GM12878 (cell line): ENCODE results near the gene GTF2F2. TPM values are rescaled to one million over a fixed set of nuclear protein-coding genes. Genes with fewer than 3 reads are reported as not detected.

ENCODE experiments used
- ATAC-seq: fragments of 200-7000 bp; cut with Tn5 transposase; 3 replicates; pipeline ENCODE4 v1.9.1; 2020; ENCODE audit warnings: mild to moderate bottlenecking, moderate library complexity
- BruUV-seq: library from RNA; stranded (reverse); fragments of 400-500 nt; replicated peaks from 2 replicates; lab custom pipeline; 2021; lab: Mats Ljungman, UMichigan
- CTCF ChIA-PET: fragments of 300-600 bp; sonication (Branson Sonifier 250); formaldehyde crosslinking; extraction: SDS; loops from one replicate; lab custom pipeline; 2021; ENCODE audit warnings: inconsistent platforms; lab: Yijun Ruan, JAX
- POLR2A ChIA-PET: fragments of 350-600 bp; formaldehyde crosslinking; extraction: SDS; loops from one replicate; lab custom pipeline; 2021; ENCODE audit warnings: inconsistent platforms; lab: Charles Lee
- RAD21 ChIA-PET: fragments of 300-600 bp; sonication (Branson Sonifier 250); formaldehyde crosslinking; loops from one replicate; lab custom pipeline; 2023; ENCODE audit warnings: antibody characterized with exemption; ENCODE audit not compliant: unreplicated experiment; lab: Charles Lee
- SMC1A ChIA-PET: fragments of 300-600 bp; sonication (Branson Sonifier 250); formaldehyde crosslinking; loops from one replicate; lab custom pipeline; 2023; ENCODE audit not compliant: unreplicated experiment, uncharacterized antibody; lab: Charles Lee
- DNase-seq: peaks from one replicate; pipeline ENCODE4 v3.0.0-alpha.2; 2011; ENCODE audit warnings: low read depth, low spot score
- FAIRE-seq: peaks from 3 replicates; lab custom pipeline; 2011; peaks lifted over from hg19 to GRCh38; lab: Jason Lieb, UNC
- H2AFZ ChIP-seq: 2 replicates; pipeline ENCODE4 v1.6.0; 2011; ENCODE audit warnings: low read depth, low read length, control low read depth; ENCODE audit not compliant: control insufficient read depth
- H3K27ac ChIP-seq: 2 replicates; pipeline ENCODE4 v1.5.1; 2011; ENCODE audit warnings: control low read depth; ENCODE audit not compliant: control insufficient read depth, insufficient read depth
- H3K27me3 ChIP-seq, 2 experiments: replicated peaks in 1 of 2; 2 replicates each; pipeline versions ENCODE4 v1.6.0 to v1.6.1; 2011; ENCODE audit warnings: low read length in 1 of 2; ENCODE audit not compliant: control insufficient read depth in 2 of 2, insufficient read depth in 2 of 2
- H3K36me3 ChIP-seq, 2 experiments: 2 replicates each; pipeline ENCODE4 v1.5.1; 2011; ENCODE audit warnings: low read length in 1 of 2; ENCODE audit not compliant: control insufficient read depth in 2 of 2, insufficient read depth in 2 of 2
- H3K4me1 ChIP-seq: 2 replicates; pipeline ENCODE4 v1.6.1; 2011; ENCODE audit warnings: mild to moderate bottlenecking, low read length, moderate library complexity, mixed read lengths; ENCODE audit not compliant: control insufficient read depth, insufficient read depth
- H3K4me2 ChIP-seq: 2 replicates; pipeline ENCODE4 v1.6.0; 2011; ENCODE audit warnings: control low read depth; ENCODE audit not compliant: control insufficient read depth, insufficient read depth
- H3K4me3 ChIP-seq: fragments of 200-600 bp; sonication (generic); 2 replicates; pipeline ENCODE4 v1.5.1; 2016
- H3K79me2 ChIP-seq: 2 replicates; pipeline ENCODE4 v1.6.0; 2011; ENCODE audit warnings: low read length; ENCODE audit not compliant: control insufficient read depth, insufficient read depth
- H3K9ac ChIP-seq: 2 replicates; pipeline ENCODE4 v1.8.0; 2011; ENCODE audit warnings: low read length, control low read depth, mixed read lengths; ENCODE audit not compliant: control insufficient read depth, insufficient read depth
- H3K9me3 ChIP-seq: replicated peaks from 3 replicates; pipeline ENCODE4 v1.5.1; 2011; ENCODE audit warnings: mild to moderate bottlenecking, low read length; ENCODE audit not compliant: control insufficient read depth, insufficient read depth
- H4K20me1 ChIP-seq: 2 replicates; pipeline ENCODE4 v1.6.0; 2011; ENCODE audit not compliant: control insufficient read depth, insufficient read depth
- CHD1 ChIP-seq: IDR thresholded peaks from 2 replicates; pipeline ENCODE4 v1.6.1; 2012; ENCODE audit warnings: low read depth, low read length, improper control_type of control experiment
- CREM ChIP-seq: IDR thresholded peaks from 2 replicates; pipeline ENCODE4 v1.6.1; 2014; ENCODE audit warnings: antibody characterized with exemption, low read depth
- E2F8 ChIP-seq: fragments of 450-650 bp; IDR thresholded peaks from 2 replicates; pipeline ENCODE4 v1.6.1; 2018; ENCODE audit warnings: mild to moderate bottlenecking, low read depth, moderate library complexity; ENCODE audit not compliant: partially characterized antibody
- HSF1 ChIP-seq: fragments of 150-350 bp; IDR thresholded peaks from 2 replicates; pipeline ENCODE4 v1.6.1; 2014; ENCODE audit warnings: mild to moderate bottlenecking, low read depth, low read length
- IKZF2 ChIP-seq, 2 experiments: fragments of 450-650 bp; IDR thresholded peaks; 2 replicates each; pipeline ENCODE4 v1.6.1; 2017; ENCODE audit warnings: mild to moderate bottlenecking in 2 of 2, moderate library complexity in 2 of 2
- IRF3 ChIP-seq: fragments of 450-650 bp; IDR thresholded peaks from 2 replicates; pipeline ENCODE4 v1.6.1; 2014; ENCODE audit warnings: mild to moderate bottlenecking
- NBN ChIP-seq: fragments of 450-650 bp; IDR thresholded peaks from 2 replicates; pipeline ENCODE4 v1.6.1; 2016
- NRF1 ChIP-seq: conservative IDR thresholded peaks from 2 replicates; pipeline ENCODE4 v1.6.1; 2011; ENCODE audit warnings: mild to moderate bottlenecking, low read depth, low read length, improper control_type of control experiment
- PML ChIP-seq: IDR thresholded peaks from 2 replicates; pipeline ENCODE4 v1.6.1; 2012; ENCODE audit warnings: low read length, inconsistent platforms
- POU2F2 ChIP-seq: IDR thresholded peaks from 3 replicates; pipeline ENCODE4 v1.6.1; 2011; ENCODE audit warnings: low read depth, mild to moderate bottlenecking, low read length, borderline replicate concordance
- RAD21 ChIP-seq: IDR thresholded peaks from 2 replicates; pipeline ENCODE4 v1.6.1; 2011; ENCODE audit warnings: mild to moderate bottlenecking, low read depth, low read length, moderate library complexity; ENCODE audit not compliant: insufficient read depth
- SIX5 ChIP-seq: IDR thresholded peaks from 2 replicates; pipeline ENCODE4 v1.6.1; 2011; ENCODE audit warnings: mild to moderate bottlenecking, low read depth, low read length, moderate library complexity; ENCODE audit not compliant: severe bottlenecking
- SKIL ChIP-seq: fragments of 450-650 bp; IDR thresholded peaks from 2 replicates; pipeline ENCODE4 v1.6.1; 2017; ENCODE audit warnings: mild to moderate bottlenecking, low read depth, inconsistent platforms; ENCODE audit not compliant: poor library complexity, severe bottlenecking
- SMAD1 ChIP-seq: fragments of 450-650 bp; IDR thresholded peaks from 2 replicates; pipeline ENCODE4 v1.6.1; 2018; ENCODE audit warnings: mild to moderate bottlenecking, low read depth; ENCODE audit not compliant: partially characterized antibody
- STAT3 ChIP-seq: IDR thresholded peaks from 2 replicates; pipeline ENCODE4 v1.6.1; 2011; ENCODE audit warnings: low read depth, low read length, improper control_type of control experiment
- TCF7 ChIP-seq: IDR thresholded peaks from 2 replicates; pipeline ENCODE4 v1.6.1; 2014; ENCODE audit warnings: antibody characterized with exemption, borderline replicate concordance
- YY1 ChIP-seq: IDR thresholded peaks from 2 replicates; pipeline ENCODE4 v1.6.1; 2011; ENCODE audit warnings: low read depth, mild to moderate bottlenecking, low read length
- WGBS: methylation state at CpG from one replicate; pipeline ENCODE4 v1.1.6; 2016; ENCODE audit warnings: low lambda C conversion rate; ENCODE audit not compliant: insufficient replicate concordance, insufficient coverage; ENCODE audit errors: missing lambda C conversion rate; 5-methylcytosine and 5-hydroxymethylcytosine counted together
- in situ Hi-C: fragments of 300-500 bp; cut with MboI; formaldehyde crosslinking; loops from 9 replicates; pipeline ENCODE4 v1.14.3; 2018; ENCODE audit warnings: mixed read lengths
- intact Hi-C: fragments of 100-400 bp; cut with micrococcal nuclease; formaldehyde crosslinking; loops from one replicate; pipeline ENCODE4 v1.14.2; 2022; ENCODE audit not compliant: unreplicated experiment
- polyA plus RNA-seq, 11 experiments: library from polyadenylated mRNA; depleted of rRNA in 4 of 11; unstranded in 6 of 11; stranded (reverse) in 5 of 11; fragments of >200 nt; fragmentation: Nextera tagmentation in 4 of 11; fragmentation: Illumina TruSeq in 1 of 11; extraction: Ambion mirVana in 4 of 11; extraction: Trizol in 1 of 11; gene quantifications; 1 replicate in 1 of 11; 2 replicates in 10 of 11; pipeline versions ENCODE4 v1.2.1 to v1.2.3, GENCODE V29; 2011 to 2016; ENCODE audit warnings: inconsistent platforms in 2 of 11, missing spikeins in 2 of 11, low read depth in 1 of 11
- total RNA-seq, 4 experiments: library from RNA; depleted of rRNA in 3 of 4; stranded (reverse); fragments of >200 nt in 3 of 4; fragmentation: Illumina TruSeq in 1 of 4; extraction: Trizol in 1 of 4; gene quantifications; 2 replicates each; pipeline versions ENCODE4 v1.2.1 to v1.2.3, GENCODE V29; 2013 to 2021

Gene GTF2F2
- total and polyA plus RNA-seq, 10 of the 15 experiments (the other 5 are each of a cell fraction or from before 2014, with no cell fraction given): 14.5 to 30.8 (median 22.6) TPM

GRCh38 chr13:45331123-45331619 is 210.9 kb downstream of the GTF2F2 start (continued):
- TF ChIP-seq RAD21 (no peak), SIX5 (no peak), SMAD1 (no peak), POU2F2 (no peak), IRF3 (no peak), CHD1 (no peak), PML (no peak)

- H3K79me2 ChIP-seq: peaks cover 11% of the 10 kb centered on the region
- POLR2A ChIA-PET: interaction anchor here (0.5 to 2.2 kb wide), 3 partner anchors 10 to 828 kb away, joined by 3 to 22 read pairs (median 7); partner anchors contain the start of gene TPT1
- H3K36me3 ChIP-seq: peaks cover 11 to 15% of the 10 kb centered on the region in 2 experiments
- SMC1A ChIA-PET: interaction anchor here (1.0 to 1.9 kb wide), 4 partner anchors 15 to 36 kb away, joined by 3 to 7 read pairs (median 4); no protein-coding TSS in a partner anchor
- FAIRE-seq (no peak), ATAC-seq (no peak), DNase-seq (no peak)
- H3K27ac ChIP-seq: no peak overlapping the region
- in situ Hi-C loops (no loop called here), intact Hi-C loops (no loop called here)
- no peaks in the 10 kb centered on the region for H3K9me3 ChIP-seq
- no TSS peak for BruUV-seq
- RAD21 ChIA-PET: no interaction called here
- no peak overlapping the region for H3K4me2 ChIP-seq
- peaks cover 22% of the 10 kb centered on the region for H3K4me1 ChIP-seq
- no peak overlapping the region for H2AFZ ChIP-seq
- CTCF ChIA-PET: interaction anchor here (1.0 to 2.2 kb wide), 4 partner anchors 11 to 39 kb away, joined by 3 to 13 read pairs (median 3); no protein-coding TSS in a partner anchor
- WGBS: 98% methylated on average over 3 of the region's 3 CpGs
- H3K9ac ChIP-seq: no peak overlapping the region
- no peak overlapping the region for H3K4me3 ChIP-seq
- H4K20me1 ChIP-seq: no peaks in the 10 kb centered on the region
- no peaks in the 10 kb centered on the region for H3K27me3 ChIP-seq
- TF ChIP-seq E2F8 (no peak), SKIL (no peak), YY1 (no peak), IKZF2 (IDR thresholded peaks at IDR 0.05) (no peak), NBN (no peak), NRF1 (no peak), CREM (no peak), HSF1 (no peak), STAT3 (no peak), TCF7 (no peak)
These were observed 211.4 kb downstream of the GTF2F2 start for GRCh38 chr13:45331692-45332035.
